OCI-LY1 (cell line): ENCODE measurements around the gene MSH3.

Source experiments
- H2AFZ ChIP-seq: fragments of 200-600 bp; sonication (generic), shearing (Covaris generic); 2 replicates; pipeline ENCODE4 v1.6.0; 2014; ENCODE audit warnings: antibody characterized with exemption, mild to moderate bottlenecking, low read length
- H3F3A ChIP-seq: fragments of 200-600 bp; sonication (generic), shearing (Covaris generic); 2 replicates; pipeline ENCODE4 v1.6.0; 2014; ENCODE audit warnings: mild to moderate bottlenecking, antibody characterized with exemption, low read length, moderate library complexity; ENCODE audit not compliant: insufficient read depth
- H3K27ac ChIP-seq: fragments of 200-600 bp; sonication (generic); 2 replicates; pipeline ENCODE4 v1.5.1; 2014; ENCODE audit warnings: low read length, mixed run types, mild to moderate bottlenecking, low read depth; ENCODE audit not compliant: poor library complexity, severe bottlenecking
- H3K27me3 ChIP-seq: fragments of 200-600 bp; sonication (generic); 2 replicates; pipeline ENCODE4 v1.6.0; 2014; ENCODE audit warnings: antibody characterized with exemption, mild to moderate bottlenecking, low read length, moderate library complexity; ENCODE audit not compliant: insufficient read depth
- H3K36me3 ChIP-seq: fragments of 200-600 bp; sonication (generic); 2 replicates; pipeline ENCODE4 v1.6.1; 2014; ENCODE audit warnings: mild to moderate bottlenecking, antibody characterized with exemption, low read length, moderate library complexity, mixed read lengths; ENCODE audit not compliant: insufficient read depth
- H3K4me1 ChIP-seq: fragments of 200-600 bp; sonication (generic); 2 replicates; pipeline ENCODE4 v1.5.1; 2014; ENCODE audit warnings: mild to moderate bottlenecking, low read length, moderate library complexity; ENCODE audit not compliant: insufficient read depth, severe bottlenecking
- H3K4me2 ChIP-seq: fragments of 200-600 bp; sonication (generic), shearing (Covaris generic); 2 replicates; pipeline ENCODE4 v1.6.1; 2014; ENCODE audit warnings: low read length
- H3K4me3 ChIP-seq: fragments of 200-600 bp; sonication (generic); 2 replicates; pipeline ENCODE4 v1.5.1; 2014; ENCODE audit warnings: low read length, low read depth, mild to moderate bottlenecking, mixed read lengths; ENCODE audit not compliant: poor library complexity, severe bottlenecking
- H3K79me2 ChIP-seq: fragments of 200-600 bp; shearing (Covaris generic); 2 replicates; pipeline ENCODE4 v1.6.1; 2016; ENCODE audit warnings: mixed run types, low read length, mixed read lengths; ENCODE audit not compliant: insufficient read depth
- H3K9ac ChIP-seq: fragments of 200-600 bp; sonication (generic), shearing (Covaris generic); 2 replicates; pipeline ENCODE4 v1.6.1; 2014; ENCODE audit warnings: mild to moderate bottlenecking, low read length, mixed read lengths
- H3K9me2 ChIP-seq: fragments of 200-600 bp; sonication (generic), shearing (Covaris generic); 2 replicates; pipeline ENCODE4 v1.6.1; 2014; ENCODE audit warnings: low read depth, mild to moderate bottlenecking, low read length, mixed read lengths
- H3K9me3 ChIP-seq: fragments of 200-600 bp; shearing (Covaris generic); 2 replicates; pipeline ENCODE4 v1.6.1; 2014; ENCODE audit warnings: low read length, mixed read lengths
- H4K20me1 ChIP-seq: fragments of 200-600 bp; sonication (generic), shearing (Covaris generic); 2 replicates; pipeline ENCODE4 v1.6.0; 2016; ENCODE audit warnings: mild to moderate bottlenecking, low read length; ENCODE audit not compliant: insufficient read depth
- EZH2 ChIP-seq: fragments of 200-600 bp; sonication (generic), shearing (Covaris generic); IDR thresholded peaks from 2 replicates; pipeline ENCODE4 v1.8.0; 2017; ENCODE audit warnings: borderline replicate concordance, mixed run types, mild to moderate bottlenecking, antibody characterized with exemption, low read length, moderate library complexity, mixed read lengths
- TF ChIP-seq, protein P1 (sequence below): fragments of 200-600 bp; sonication (generic), shearing (Covaris generic); IDR thresholded peaks from 2 replicates; pipeline ENCODE4 v1.5.1; 2017; ENCODE audit warnings: mild to moderate bottlenecking, antibody characterized with exemption, low read length, moderate library complexity, mixed read lengths

Gene MSH3

DNA sequence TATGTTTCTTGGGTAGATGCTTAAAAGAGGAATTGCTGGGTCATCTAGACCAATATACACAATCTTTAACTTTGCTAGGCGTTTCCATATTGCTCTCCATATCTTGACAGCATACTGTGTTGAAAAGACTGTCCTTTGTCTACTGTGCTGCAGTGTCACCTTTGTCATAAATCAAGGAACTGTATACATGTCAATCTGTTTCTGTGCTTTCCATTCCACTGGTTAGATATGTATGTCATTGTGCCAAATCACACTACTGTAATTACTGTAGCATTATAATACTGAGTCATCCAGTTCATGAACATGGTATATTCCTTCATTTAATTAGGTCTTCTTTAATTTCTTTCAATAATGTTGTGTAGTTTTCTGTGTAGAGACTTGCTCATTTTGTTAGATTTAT, 156.0 kb downstream of the MSH3 start:
- TF ChIP-seq, protein P1, sequence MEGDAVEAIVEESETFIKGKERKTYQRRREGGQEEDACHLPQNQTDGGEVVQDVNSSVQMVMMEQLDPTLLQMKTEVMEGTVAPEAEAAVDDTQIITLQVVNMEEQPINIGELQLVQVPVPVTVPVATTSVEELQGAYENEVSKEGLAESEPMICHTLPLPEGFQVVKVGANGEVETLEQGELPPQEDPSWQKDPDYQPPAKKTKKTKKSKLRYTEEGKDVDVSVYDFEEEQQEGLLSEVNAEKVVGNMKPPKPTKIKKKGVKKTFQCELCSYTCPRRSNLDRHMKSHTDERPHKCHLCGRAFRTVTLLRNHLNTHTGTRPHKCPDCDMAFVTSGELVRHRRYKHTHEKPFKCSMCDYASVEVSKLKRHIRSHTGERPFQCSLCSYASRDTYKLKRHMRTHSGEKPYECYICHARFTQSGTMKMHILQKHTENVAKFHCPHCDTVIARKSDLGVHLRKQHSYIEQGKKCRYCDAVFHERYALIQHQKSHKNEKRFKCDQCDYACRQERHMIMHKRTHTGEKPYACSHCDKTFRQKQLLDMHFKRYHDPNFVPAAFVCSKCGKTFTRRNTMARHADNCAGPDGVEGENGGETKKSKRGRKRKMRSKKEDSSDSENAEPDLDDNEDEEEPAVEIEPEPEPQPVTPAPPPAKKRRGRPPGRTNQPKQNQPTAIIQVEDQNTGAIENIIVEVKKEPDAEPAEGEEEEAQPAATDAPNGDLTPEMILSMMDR, result no peak
- TF ChIP-seq EZH2, result no peak
- Histone ChIP-seq H3K27ac (no peak overlapping the region), H3K9me2 (no peaks in the 10 kb centered on the region; the same call in 1 of the 2 replicates), H2AFZ (no peak overlapping the region), H3K4me3 (no peak overlapping the region), H3F3A (no peaks in the 10 kb centered on the region), H3K4me1 (no peaks in the 10 kb centered on the region), H3K36me3 (peaks cover 5% of the 10 kb centered on the region; the same call in 1 of the 2 replicates), H3K9ac (no peak overlapping the region), H3K4me2 (no peak overlapping the region), H3K27me3 (no peaks in the 10 kb centered on the region), H3K9me3 (no peaks in the 10 kb centered on the region), H3K79me2 (no peaks in the 10 kb centered on the region), H4K20me1 (no peaks in the 10 kb centered on the region)

GRCh38 chr5:80816590-80816989, 162.1 kb downstream of the MSH3 start:
- H3K4me1 ChIP-seq, result no peaks in the 10 kb centered on the region
- H4K20me1 ChIP-seq, result no peaks in the 10 kb centered on the region
- no peak overlapping the region for H3K27ac ChIP-seq
- no peak overlapping the region for H3K9ac ChIP-seq
- no peak overlapping the region for H3K4me2 ChIP-seq
- peaks cover 5% of the 10 kb centered on the region; the same call in 1 of the 2 replicates for H3K36me3 ChIP-seq
- no peaks in the 10 kb centered on the region for H3K27me3 ChIP-seq
- TF ChIP-seq, protein P1, result no peak
- TF ChIP-seq EZH2, result no peak
- H3F3A ChIP-seq, result no peaks in the 10 kb centered on the region
- H2AFZ ChIP-seq, result no peak overlapping the region
- no peak overlapping the region for H3K4me3 ChIP-seq
- no peaks in the 10 kb centered on the region for H3K9me2 ChIP-seq
- no peaks in the 10 kb centered on the region for H3K9me3 ChIP-seq
- H3K79me2 ChIP-seq, result no peaks in the 10 kb centered on the region

DNA sequence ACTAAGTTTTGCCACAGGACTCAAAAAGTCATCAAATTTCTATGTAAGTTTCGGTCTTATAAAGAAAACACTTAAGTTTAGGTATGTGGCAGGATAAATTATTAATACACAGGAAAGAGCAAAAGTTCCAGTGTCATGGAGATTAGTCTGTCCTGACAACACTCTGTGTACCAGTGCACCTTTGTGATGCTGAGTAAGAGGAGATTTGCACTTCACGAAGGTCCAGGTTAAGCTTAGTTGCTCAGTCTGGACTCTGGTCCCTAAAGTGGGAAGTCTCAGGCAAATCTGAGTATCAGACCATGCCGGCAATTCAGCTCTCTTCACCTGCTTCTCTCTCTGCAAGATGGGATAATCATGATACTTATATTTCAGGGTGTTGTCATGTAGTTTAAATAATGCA, 166.2 kb downstream of the MSH3 start:
- Histone ChIP-seq H3K9ac (no peak overlapping the region), H3F3A (no peaks in the 10 kb centered on the region), H3K27me3 (no peaks in the 10 kb centered on the region), H3K4me1 (no peaks in the 10 kb centered on the region), H4K20me1 (no peaks in the 10 kb centered on the region), H3K36me3 (0 out of 2 replicates have a peak, but pooled peaks cover 3% of the 10 kb centered on the region), H3K4me2 (no peak overlapping the region), H3K4me3 (no peak overlapping the region), H3K27ac (no peak overlapping the region), H3K9me3 (no peaks in the 10 kb centered on the region), H3K9me2 (no peaks in the 10 kb centered on the region), H2AFZ (no peak overlapping the region), H3K79me2 (no peaks in the 10 kb centered on the region)
- TF ChIP-seq, protein P1, result no peak
- no peak for TF ChIP-seq EZH2
